Cardiac fibroblast (primary cell): ENCODE data around the gene PKIB.

Experiments
- DNase-seq, 2 donors: peaks; one replicate each; pipeline versions ENCODE4 v3.0.0 to v3.0.0-alpha.2; 2010; ENCODE audit warnings: low read depth in 2 of 2
- H3K4me3 ChIP-seq, 2 donors: replicated peaks in 1 of 2; 1 replicate in 1 of 2; 2 replicates in 1 of 2; pipeline ENCODE4 v1.5.1; 2011; ENCODE audit warnings: low read depth in 2 of 2, low read length in 2 of 2, mild to moderate bottlenecking in 2 of 2, moderate library complexity in 1 of 2
- CTCF ChIP-seq: IDR thresholded peaks from one replicate; pipeline ENCODE4 v1.5.1; 2011; ENCODE audit warnings: low read depth, mild to moderate bottlenecking, low read length, inconsistent platforms

Gene PKIB

GRCh38 chr6:122683989-122684651 is 73.9 kb downstream of the PKIB start:
- TF ChIP-seq CTCF: no peak

GRCh38 chr6:122692175-122692598 is 82.0 kb downstream of the PKIB start:
- no peak for TF ChIP-seq CTCF
- peak; percentile 24 for DNase-seq
- H3K4me3 ChIP-seq: no peak overlapping the region

More at GRCh38 chr6:122683989-122684651, 73.9 kb downstream of the PKIB start:
- H3K4me3 ChIP-seq: no peak overlapping the region
- no peak for DNase-seq

- DNase-seq: no peak
- no peak overlapping the region for H3K4me3 ChIP-seq
- no peak for TF ChIP-seq CTCF
Observed at GRCh38 chr6:122692807-122693580, 82.8 kb downstream of the PKIB start.

- TF ChIP-seq CTCF: no peak
- H3K4me3 ChIP-seq: no peak overlapping the region
- DNase-seq: no peak
Observed at GRCh38 chr6:122694075-122694474, 83.9 kb downstream of the PKIB start.

GRCh38 chr6:122694602-122695001 is 84.4 kb downstream of the PKIB start:
- no peak for TF ChIP-seq CTCF
- DNase-seq: no peak
- no peak overlapping the region for H3K4me3 ChIP-seq

- H3K4me3 ChIP-seq: no peak overlapping the region
- no peak for DNase-seq
- TF ChIP-seq CTCF: no peak
Observed at GRCh38 chr6:122695188-122695587, 85.0 kb downstream of the PKIB start.
